Measurements from ENCODE around the gene ZNF318. TPM values are rescaled to one million over a fixed set of nuclear protein-coding genes. Genes with fewer than 3 reads are reported as not detected.

Gene ZNF318
- total RNA-seq, 1 donor from 2014 or later, result 18.3 TPM

GRCh38 chr6:43325876-43326275 is 43.6 kb downstream of the ZNF318 start:
- TF ChIP-seq, protein P1, sequence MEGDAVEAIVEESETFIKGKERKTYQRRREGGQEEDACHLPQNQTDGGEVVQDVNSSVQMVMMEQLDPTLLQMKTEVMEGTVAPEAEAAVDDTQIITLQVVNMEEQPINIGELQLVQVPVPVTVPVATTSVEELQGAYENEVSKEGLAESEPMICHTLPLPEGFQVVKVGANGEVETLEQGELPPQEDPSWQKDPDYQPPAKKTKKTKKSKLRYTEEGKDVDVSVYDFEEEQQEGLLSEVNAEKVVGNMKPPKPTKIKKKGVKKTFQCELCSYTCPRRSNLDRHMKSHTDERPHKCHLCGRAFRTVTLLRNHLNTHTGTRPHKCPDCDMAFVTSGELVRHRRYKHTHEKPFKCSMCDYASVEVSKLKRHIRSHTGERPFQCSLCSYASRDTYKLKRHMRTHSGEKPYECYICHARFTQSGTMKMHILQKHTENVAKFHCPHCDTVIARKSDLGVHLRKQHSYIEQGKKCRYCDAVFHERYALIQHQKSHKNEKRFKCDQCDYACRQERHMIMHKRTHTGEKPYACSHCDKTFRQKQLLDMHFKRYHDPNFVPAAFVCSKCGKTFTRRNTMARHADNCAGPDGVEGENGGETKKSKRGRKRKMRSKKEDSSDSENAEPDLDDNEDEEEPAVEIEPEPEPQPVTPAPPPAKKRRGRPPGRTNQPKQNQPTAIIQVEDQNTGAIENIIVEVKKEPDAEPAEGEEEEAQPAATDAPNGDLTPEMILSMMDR (IDR thresholded peaks at IDR 0.05), result no peak
- intact Hi-C loops (cut with DNase I), result no loop called here
- no peak for ATAC-seq

GRCh38 chr6:43318011-43318410 is 51.4 kb downstream of the ZNF318 start:
- DNase-seq (no peak), ATAC-seq (no peak)
- H3K36me3 ChIP-seq, result no peaks in the 10 kb centered on the region
- intact Hi-C loops (cut with DNase I), result no loop called here
- peaks cover 4% of the 10 kb centered on the region for H3K4me1 ChIP-seq
- TF ChIP-seq, protein P1 (IDR thresholded peaks at IDR 0.05), result no peak
- no peak overlapping the region for H3K4me3 ChIP-seq
- no peaks in the 10 kb centered on the region for H3K9me3 ChIP-seq
- no peaks in the 10 kb centered on the region for H3K27me3 ChIP-seq (ENCODE audit: low read depth)
- no peak overlapping the region for H3K27ac ChIP-seq

More at GRCh38 chr6:43325876-43326275, 43.6 kb downstream of the ZNF318 start:
- no peaks in the 10 kb centered on the region for H3K27me3 ChIP-seq (ENCODE audit: low read depth)
- no peak overlapping the region for H3K4me3 ChIP-seq
- H3K9me3 ChIP-seq, result no peaks in the 10 kb centered on the region
- H3K4me1 ChIP-seq, result no peaks in the 10 kb centered on the region
- H3K27ac ChIP-seq, result no peak overlapping the region
- peaks cover 3% of the 10 kb centered on the region for H3K36me3 ChIP-seq
- no peak for DNase-seq

- ATAC-seq (no peak), DNase-seq (no peak)
- no peak overlapping the region for H3K4me3 ChIP-seq
- H3K4me1 ChIP-seq, result peaks cover 7% of the 10 kb centered on the region
- TF ChIP-seq, protein P1 (IDR thresholded peaks at IDR 0.05), result no peak
- H3K36me3 ChIP-seq, result no peaks in the 10 kb centered on the region
- no peaks in the 10 kb centered on the region for H3K9me3 ChIP-seq
- intact Hi-C loops (cut with DNase I), result no loop called here
- H3K27ac ChIP-seq, result no peak overlapping the region
- H3K27me3 ChIP-seq (ENCODE audit: low read depth), result no peaks in the 10 kb centered on the region
Measured at GRCh38 chr6:43313813-43314212, 55.6 kb downstream of the ZNF318 start.

- Histone ChIP-seq H3K27me3 (ENCODE audit: low read depth) (peaks cover 4% of the 10 kb centered on the region), H3K4me3 (no peak overlapping the region), H3K36me3 (no peaks in the 10 kb centered on the region), H3K4me1 (peaks cover 17% of the 10 kb centered on the region), H3K9me3 (no peaks in the 10 kb centered on the region), H3K27ac (no peak overlapping the region)
- no peak for ATAC-seq
- intact Hi-C loops (cut with DNase I), result no loop called here
- TF ChIP-seq, protein P1 (IDR thresholded peaks at IDR 0.05), result no peak
- no peak for DNase-seq
Measured at GRCh38 chr6:43311666-43312065, 57.8 kb downstream of the ZNF318 start.

DNA sequence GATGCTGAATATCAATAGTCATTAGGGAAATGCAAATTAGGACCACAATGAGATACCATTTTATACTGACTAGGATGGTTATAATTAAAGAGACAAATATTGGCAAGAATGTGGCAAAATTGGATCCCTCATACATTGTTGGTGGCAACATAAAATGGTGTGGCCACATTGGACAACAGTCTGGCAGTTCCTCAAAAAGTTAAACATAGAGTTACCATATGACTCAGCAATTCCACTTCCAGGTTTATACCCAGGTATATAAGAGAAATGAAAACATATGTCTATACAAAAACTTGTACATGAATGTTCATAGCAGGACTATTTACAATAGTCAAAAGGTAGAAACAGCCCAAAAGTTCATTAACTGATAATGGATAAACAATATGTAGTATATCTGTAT is 58.8 kb downstream of the ZNF318 start:
- peaks cover 17% of the 10 kb centered on the region for H3K4me1 ChIP-seq
- intact Hi-C loops (cut with DNase I), result no loop called here
- TF ChIP-seq, protein P1 (IDR thresholded peaks at IDR 0.05), result no peak

GRCh38 chr6:43310134-43310533 is 59.3 kb downstream of the ZNF318 start:
- DNase-seq (no peak), ATAC-seq (no peak)
- Histone ChIP-seq H3K27me3 (ENCODE audit: low read depth) (peaks cover 4% of the 10 kb centered on the region), H3K4me1 (peaks cover 17% of the 10 kb centered on the region), H3K4me3 (no peak overlapping the region), H3K27ac (no peak overlapping the region), H3K36me3 (no peaks in the 10 kb centered on the region), H3K9me3 (no peaks in the 10 kb centered on the region)
- intact Hi-C loops (cut with DNase I), result no loop called here
- TF ChIP-seq, protein P1 (IDR thresholded peaks at IDR 0.05), result no peak

More for the DNA sequence above, 58.8 kb downstream of the ZNF318 start:
- Histone ChIP-seq H3K36me3 (no peaks in the 10 kb centered on the region), H3K27me3 (ENCODE audit: low read depth) (peaks cover 4% of the 10 kb centered on the region), H3K9me3 (no peaks in the 10 kb centered on the region), H3K27ac (no peak overlapping the region), H3K4me3 (no peak overlapping the region)
- DNase-seq (no peak), ATAC-seq (no peak)
